NB4 (cell line): ENCODE data around the gene FZD8.

Experiments used
- MYC ChIP-seq: IDR thresholded peaks from 2 replicates; pipeline ENCODE4 v1.6.1; 2011; ENCODE audit warnings: low read depth, low read length
- POLR2A ChIP-seq: IDR thresholded peaks from 2 replicates; pipeline ENCODE4 v1.6.1; 2011; ENCODE audit warnings: mild to moderate bottlenecking; ENCODE audit not compliant: insufficient read length; ENCODE audit errors: extremely low read depth
- TF ChIP-seq, protein P1 (sequence below): IDR thresholded peaks from one replicate; pipeline ENCODE4 v1.5.1; 2012; ENCODE audit warnings: low read depth, low read length

DNA sequence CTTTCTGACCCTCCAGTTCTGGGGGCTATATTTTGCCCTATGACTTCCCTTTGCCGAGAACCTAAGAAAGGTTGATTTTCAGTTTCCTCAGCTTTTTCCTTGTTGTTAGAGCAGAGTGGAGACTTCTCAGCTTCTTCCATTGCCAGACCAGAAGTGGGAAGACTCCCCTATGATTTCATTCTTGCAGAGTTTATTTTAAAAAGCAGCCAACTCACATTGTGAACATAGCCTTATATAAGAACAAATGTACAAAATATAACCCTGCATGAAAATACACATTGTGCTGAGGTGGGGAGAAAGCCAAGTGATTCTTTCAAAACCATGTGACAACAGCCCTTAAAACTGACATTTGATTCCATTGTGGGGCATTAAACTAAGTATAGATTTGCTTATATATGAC, 33.8 kb upstream of the FZD8 start:
- TF ChIP-seq POLR2A (no peak), MYC (no peak)
- TF ChIP-seq, protein P1, sequence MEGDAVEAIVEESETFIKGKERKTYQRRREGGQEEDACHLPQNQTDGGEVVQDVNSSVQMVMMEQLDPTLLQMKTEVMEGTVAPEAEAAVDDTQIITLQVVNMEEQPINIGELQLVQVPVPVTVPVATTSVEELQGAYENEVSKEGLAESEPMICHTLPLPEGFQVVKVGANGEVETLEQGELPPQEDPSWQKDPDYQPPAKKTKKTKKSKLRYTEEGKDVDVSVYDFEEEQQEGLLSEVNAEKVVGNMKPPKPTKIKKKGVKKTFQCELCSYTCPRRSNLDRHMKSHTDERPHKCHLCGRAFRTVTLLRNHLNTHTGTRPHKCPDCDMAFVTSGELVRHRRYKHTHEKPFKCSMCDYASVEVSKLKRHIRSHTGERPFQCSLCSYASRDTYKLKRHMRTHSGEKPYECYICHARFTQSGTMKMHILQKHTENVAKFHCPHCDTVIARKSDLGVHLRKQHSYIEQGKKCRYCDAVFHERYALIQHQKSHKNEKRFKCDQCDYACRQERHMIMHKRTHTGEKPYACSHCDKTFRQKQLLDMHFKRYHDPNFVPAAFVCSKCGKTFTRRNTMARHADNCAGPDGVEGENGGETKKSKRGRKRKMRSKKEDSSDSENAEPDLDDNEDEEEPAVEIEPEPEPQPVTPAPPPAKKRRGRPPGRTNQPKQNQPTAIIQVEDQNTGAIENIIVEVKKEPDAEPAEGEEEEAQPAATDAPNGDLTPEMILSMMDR, result no peak
